SK-N-MC (cell line): ENCODE results near the gene SLC5A1.

ENCODE experiments used
- DNase-seq: peaks from one replicate; pipeline ENCODE4 v3.0.0-alpha.2; 2011; ENCODE audit warnings: low read depth, low spot score
- H3K27ac ChIP-seq: fragments of 200-600 bp; sonication (generic); 2 replicates; pipeline ENCODE4 v1.5.1; 2016; ENCODE audit warnings: mixed run types
- H3K36me3 ChIP-seq: fragments of 200-600 bp; sonication (generic); 2 replicates; pipeline ENCODE4 v1.6.1; 2017; ENCODE audit warnings: antibody characterized with exemption, low read length, mixed read lengths; ENCODE audit not compliant: insufficient read depth
- H3K4me3 ChIP-seq: fragments of 200-600 bp; sonication (generic); 2 replicates; pipeline ENCODE4 v1.5.1; 2016
- H3K9ac ChIP-seq: fragments of 200-600 bp; sonication (generic); 2 replicates; pipeline ENCODE4 v1.8.0; 2017; ENCODE audit warnings: mixed run types, mixed read lengths; ENCODE audit not compliant: insufficient read length
- H3K9me3 ChIP-seq: fragments of 200-600 bp; sonication (generic); 2 replicates; pipeline ENCODE4 v1.6.1; 2017; ENCODE audit warnings: low read depth, mild to moderate bottlenecking, antibody characterized with exemption, low read length, moderate library complexity, mixed read lengths
- EZH2 ChIP-seq: fragments of 200-600 bp; sonication (generic); IDR thresholded peaks from one replicate; pipeline ENCODE4 v1.6.1; 2017; ENCODE audit warnings: antibody characterized with exemption
- FOXP2 ChIP-seq: optimal IDR thresholded peaks from 2 replicates; pipeline ENCODE3; 2011; ENCODE audit warnings: mild to moderate bottlenecking, moderate library complexity; ENCODE audit not compliant: insufficient read depth; ENCODE audit errors: extremely low read length, control extremely low read depth
- POLR2AphosphoS5 ChIP-seq: IDR thresholded peaks from 2 replicates; pipeline ENCODE4 v1.6.1; 2012; ENCODE audit warnings: mild to moderate bottlenecking, low read depth, low read length, borderline replicate concordance

Gene SLC5A1

GRCh38 chr22:32042924-32043323 is at the start of gene SLC5A1:
Gene SLC5A1, plus strand, starts transcription at chr22:32043261. Its CDS starts 21 bp downstream, at chr22:32043282.
- H3K27ac ChIP-seq, result no peak within 1 kb of the TSS
- H3K4me3 ChIP-seq, result no peak within 1 kb of the TSS
- no peak for DNase-seq
- H3K9me3 ChIP-seq, result no peaks in the 10 kb centered on the region
- H3K9ac ChIP-seq, result no peak within 1 kb of the TSS
- TF ChIP-seq FOXP2 (no peak), POLR2AphosphoS5 (no peak), EZH2 (no peak)
- H3K36me3 ChIP-seq, result no peaks in the 10 kb centered on the region

- H3K9ac ChIP-seq, result no peak overlapping the region
- no peaks in the 10 kb centered on the region for H3K36me3 ChIP-seq
- H3K27ac ChIP-seq, result no peak overlapping the region
- no peaks in the 10 kb centered on the region for H3K9me3 ChIP-seq
- TF ChIP-seq POLR2AphosphoS5 (no peak), FOXP2 (no peak), EZH2 (no peak)
- no peak for DNase-seq
- no peak overlapping the region for H3K4me3 ChIP-seq
Measured at GRCh38 chr22:31995046-31995445, 48.0 kb upstream of the SLC5A1 start.

GRCh38 chr22:31995807-31996206 is 47.3 kb upstream of the SLC5A1 start:
- DNase-seq, result no peak
- no peak overlapping the region for H3K27ac ChIP-seq
- no peaks in the 10 kb centered on the region for H3K9me3 ChIP-seq
- no peaks in the 10 kb centered on the region for H3K36me3 ChIP-seq
- no peak for TF ChIP-seq FOXP2
- TF ChIP-seq EZH2, result no peak
- no peak for TF ChIP-seq POLR2AphosphoS5
- H3K4me3 ChIP-seq, result no peak overlapping the region
- H3K9ac ChIP-seq, result no peak overlapping the region

GRCh38 chr22:31998784-31999385 is 44.2 kb upstream of the SLC5A1 start:
- Histone ChIP-seq H3K9me3 (no peaks in the 10 kb centered on the region), H3K36me3 (no peaks in the 10 kb centered on the region), H3K9ac (no peak overlapping the region), H3K4me3 (no peak overlapping the region), H3K27ac (no peak overlapping the region)
- DNase-seq, result no peak
- TF ChIP-seq POLR2AphosphoS5 (no peak), EZH2 (no peak), FOXP2 (no peak)

GRCh38 chr22:32000181-32000580 is 42.9 kb upstream of the SLC5A1 start:
- DNase-seq, result no peak
- Histone ChIP-seq H3K9me3 (no peaks in the 10 kb centered on the region), H3K36me3 (no peaks in the 10 kb centered on the region), H3K27ac (no peak overlapping the region), H3K4me3 (no peak overlapping the region), H3K9ac (no peak overlapping the region)
- no peak for TF ChIP-seq FOXP2
- TF ChIP-seq EZH2, result no peak
- TF ChIP-seq POLR2AphosphoS5, result no peak

- no peak overlapping the region for H3K9ac ChIP-seq
Measured at GRCh38 chr22:32005453-32005852, 37.6 kb upstream of the SLC5A1 start.

GRCh38 chr22:32013200-32013599 is 29.9 kb upstream of the SLC5A1 start:
- Histone ChIP-seq H3K36me3 (no peaks in the 10 kb centered on the region), H3K9ac (no peak overlapping the region), H3K27ac (no peak overlapping the region), H3K4me3 (no peak overlapping the region), H3K9me3 (peaks cover 2% of the 10 kb centered on the region; the same call in 1 of the 2 replicates)
- no peak for TF ChIP-seq FOXP2
- no peak for TF ChIP-seq POLR2AphosphoS5
- TF ChIP-seq EZH2, result no peak
- DNase-seq, result no peak

More at GRCh38 chr22:32005453-32005852, 37.6 kb upstream of the SLC5A1 start:
- Histone ChIP-seq H3K36me3 (no peaks in the 10 kb centered on the region), H3K27ac (no peak overlapping the region), H3K9me3 (no peaks in the 10 kb centered on the region), H3K4me3 (no peak overlapping the region)
- no peak for DNase-seq
- TF ChIP-seq FOXP2, result no peak
- no peak for TF ChIP-seq POLR2AphosphoS5
- no peak for TF ChIP-seq EZH2

- no peak overlapping the region for H3K27ac ChIP-seq
- H3K4me3 ChIP-seq, result no peak overlapping the region
- no peaks in the 10 kb centered on the region for H3K36me3 ChIP-seq
- no peak overlapping the region for H3K9ac ChIP-seq
- TF ChIP-seq POLR2AphosphoS5, result no peak
- no peak for TF ChIP-seq FOXP2
- no peak for TF ChIP-seq EZH2
- DNase-seq, result no peak
- H3K9me3 ChIP-seq, result peaks cover 2% of the 10 kb centered on the region; the same call in 1 of the 2 replicates
Measured at GRCh38 chr22:32016081-32016480, 27.0 kb upstream of the SLC5A1 start.

- TF ChIP-seq POLR2AphosphoS5 (no peak), EZH2 (no peak), FOXP2 (no peak)
- Histone ChIP-seq H3K4me3 (no peak overlapping the region), H3K9me3 (peaks cover 2% of the 10 kb centered on the region; the same call in 1 of the 2 replicates), H3K9ac (no peak overlapping the region), H3K36me3 (no peaks in the 10 kb centered on the region), H3K27ac (no peak overlapping the region)
- DNase-seq, result no peak
Measured at GRCh38 chr22:32018056-32018455, 25.0 kb upstream of the SLC5A1 start.
